HG02852 (cell line): Measurements from ENCODE around the gene SIRPB1.
"Not testable (repeated sequence)": the region's sequence is repeated elsewhere in the genome, so short reads cannot be mapped to it uniquely, and the experiment has no call there.

ENCODE experiments used
- ATAC-seq: cut with Tn5 transposase; IDR thresholded peaks from one replicate; pipeline ENCODE4 v1.9.1; 2021; ENCODE audit warnings: mild to moderate bottlenecking, moderate library complexity; ENCODE audit not compliant: unreplicated experiment

SIRPB1 gene

GRCh38 chr20:1619861-1620444 is at the start of gene SIRPB1:
Gene SIRPB1 (minus strand): TSS chr20:1620009. CDS start chr20:1619944, 65 bp downstream.
- ATAC-seq: no peak

- no peak for ATAC-seq
These were observed 49.5 kb upstream of the SIRPB1 start for GRCh38 chr20:1669304-1669703.

- no peak for ATAC-seq
These were observed 47.8 kb upstream of the SIRPB1 start for GRCh38 chr20:1667502-1668085.

GRCh38 chr20:1666802-1667201 is 47.0 kb upstream of the SIRPB1 start:
- ATAC-seq: no peak

GRCh38 chr20:1665345-1665744 is 45.5 kb upstream of the SIRPB1 start:
- no peak for ATAC-seq

GRCh38 chr20:1664911-1665310 is 45.1 kb upstream of the SIRPB1 start:
- ATAC-seq: no peak

GRCh38 chr20:1663917-1664316 is 44.1 kb upstream of the SIRPB1 start:
- no peak for ATAC-seq

GRCh38 chr20:1661542-1662299 is 41.9 kb upstream of the SIRPB1 start:
- ATAC-seq: no peak

GRCh38 chr20:1660246-1660645 is 40.4 kb upstream of the SIRPB1 start:
- no peak for ATAC-seq

GRCh38 chr20:1657556-1658334 is 37.9 kb upstream of the SIRPB1 start, which contains the start of gene SIRPG:
Gene SIRPG (minus strand): TSS chr20:1657779. CDS start chr20:1657714, 65 bp downstream.
- no peak for ATAC-seq

- no peak for ATAC-seq
These were observed 37.0 kb upstream of the SIRPB1 start for GRCh38 chr20:1656844-1657243.

- no peak for ATAC-seq
These were observed 35.2 kb upstream of the SIRPB1 start for GRCh38 chr20:1654996-1655395.

- no peak for ATAC-seq
These were observed 33.2 kb upstream of the SIRPB1 start for GRCh38 chr20:1652960-1653359.

GRCh38 chr20:1652104-1652503 is 32.3 kb upstream of the SIRPB1 start:
- no peak for ATAC-seq

- ATAC-seq: no peak
These were observed 31.7 kb upstream of the SIRPB1 start for GRCh38 chr20:1651268-1652058.

GRCh38 chr20:1648101-1648500 is 28.3 kb upstream of the SIRPB1 start:
- no peak for ATAC-seq

GRCh38 chr20:1646975-1647431 is 27.2 kb upstream of the SIRPB1 start:
- no peak for ATAC-seq

GRCh38 chr20:1644101-1644962 is 24.5 kb upstream of the SIRPB1 start:
- ATAC-seq: no peak

GRCh38 chr20:1638643-1639042 is 18.8 kb upstream of the SIRPB1 start:
- not testable (repeated sequence) for ATAC-seq
